NCI-H2107 (cell line): Measurements from ENCODE around the gene GPR27.

Experiments
- DNase-seq: peaks from one replicate; lab custom pipeline; 2025; lab: John Stamatoyannopoulos, UW

Gene GPR27

GRCh38 chr3:71733319-71733718 lies 20.3 kb upstream of the GPR27 start:
- DNase-seq: no peak

- DNase-seq: no peak
Observed at GRCh38 chr3:71734881-71735280, 18.8 kb upstream of the GPR27 start.

DNA sequence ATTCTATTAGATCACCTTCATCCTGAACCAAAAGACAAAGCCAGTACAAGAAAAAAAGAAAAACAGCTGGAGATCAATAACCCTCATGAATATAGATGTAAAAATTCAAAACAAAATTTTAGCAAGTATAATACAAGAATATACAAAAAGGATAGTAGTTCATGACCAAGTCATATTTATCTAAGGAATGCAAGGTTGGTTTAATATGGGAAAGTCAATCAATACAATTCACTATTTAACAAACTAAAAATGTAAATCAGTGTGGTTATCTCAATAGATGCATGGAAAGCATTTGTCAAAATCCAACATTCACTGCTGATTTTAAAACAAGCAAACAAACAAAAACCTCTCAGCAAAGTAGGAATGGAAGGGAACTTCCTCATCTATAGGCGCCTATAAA lies 11.0 kb upstream of the GPR27 start:
- DNase-seq: no peak

DNA sequence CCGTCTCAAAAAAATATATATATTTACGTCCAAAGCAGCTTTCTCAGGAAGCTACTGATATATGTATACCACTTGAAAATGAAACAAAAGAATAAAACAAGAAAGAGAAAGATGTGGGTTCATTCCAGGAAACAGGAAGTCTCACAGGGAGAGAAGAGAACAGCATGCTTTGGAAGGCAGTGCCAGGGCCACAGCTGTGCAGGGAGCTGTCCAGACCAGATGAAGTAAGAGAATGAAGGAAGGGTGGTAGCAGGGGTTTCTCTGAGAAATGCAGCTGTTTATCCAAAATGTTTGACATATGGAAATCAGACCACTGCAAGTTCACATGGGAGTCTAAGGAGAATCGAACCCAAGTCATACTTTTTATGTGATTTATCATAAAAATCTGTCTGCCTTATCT lies 8.9 kb upstream of the GPR27 start:
- DNase-seq: no peak

- DNase-seq: no peak
Observed at GRCh38 chr3:71751602-71752001, 2.1 kb upstream of the GPR27 start.

DNA sequence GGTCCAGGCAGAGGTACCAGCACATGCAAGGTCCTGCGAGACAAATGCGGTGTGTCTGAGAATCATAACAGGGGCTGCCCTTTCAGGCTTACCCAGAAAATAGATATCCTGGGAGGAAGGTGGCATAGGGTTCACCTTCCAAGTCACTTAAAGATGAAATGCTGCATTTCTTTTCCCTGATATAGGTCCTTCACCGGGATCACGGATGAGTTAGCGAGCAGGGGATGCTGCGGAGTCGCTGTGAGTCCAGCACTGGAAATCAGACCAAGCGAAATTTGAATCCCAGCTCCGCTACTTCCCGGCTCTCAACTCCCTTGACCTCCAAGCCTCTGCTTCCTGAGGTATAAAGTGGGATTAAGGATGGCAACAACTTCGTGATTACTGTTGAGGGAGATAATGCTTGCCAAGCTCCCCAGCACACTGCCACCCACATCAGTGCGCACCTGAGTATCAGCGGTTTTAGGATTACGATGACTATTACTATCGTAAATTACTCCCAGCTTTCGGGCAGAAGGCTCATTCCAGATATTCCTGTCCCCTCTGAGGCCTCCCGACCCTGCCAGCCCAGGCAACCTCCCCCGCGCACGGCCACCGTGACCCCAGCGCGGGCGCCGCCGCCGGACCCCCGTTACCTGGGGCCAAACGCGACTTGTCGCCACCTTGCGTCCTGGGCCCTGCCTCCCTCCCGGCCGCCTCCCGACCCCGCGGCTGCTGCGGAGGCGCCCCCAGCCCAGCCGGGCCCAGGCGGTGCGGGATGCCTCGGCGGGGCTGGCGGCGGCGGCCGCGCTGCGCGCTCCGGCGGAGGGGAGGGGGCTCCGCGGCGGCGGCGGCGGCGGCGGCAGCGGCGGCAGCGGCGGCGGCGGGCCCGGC lies 589 bp upstream of the GPR27 start:
- DNase-seq: no peak

DNA sequence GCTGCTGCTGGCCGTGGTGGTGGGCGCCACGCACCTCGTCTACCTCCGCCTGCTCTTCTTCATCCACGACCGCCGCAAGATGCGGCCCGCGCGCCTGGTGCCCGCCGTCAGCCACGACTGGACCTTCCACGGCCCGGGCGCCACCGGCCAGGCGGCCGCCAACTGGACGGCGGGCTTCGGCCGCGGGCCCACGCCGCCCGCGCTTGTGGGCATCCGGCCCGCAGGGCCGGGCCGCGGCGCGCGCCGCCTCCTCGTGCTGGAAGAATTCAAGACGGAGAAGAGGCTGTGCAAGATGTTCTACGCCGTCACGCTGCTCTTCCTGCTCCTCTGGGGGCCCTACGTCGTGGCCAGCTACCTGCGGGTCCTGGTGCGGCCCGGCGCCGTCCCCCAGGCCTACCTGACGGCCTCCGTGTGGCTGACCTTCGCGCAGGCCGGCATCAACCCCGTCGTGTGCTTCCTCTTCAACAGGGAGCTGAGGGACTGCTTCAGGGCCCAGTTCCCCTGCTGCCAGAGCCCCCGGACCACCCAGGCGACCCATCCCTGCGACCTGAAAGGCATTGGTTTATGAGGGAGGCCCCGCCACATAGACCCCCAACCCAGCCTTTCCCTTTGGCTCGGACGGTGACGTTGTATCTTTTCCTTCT lies 1.1 kb downstream of the GPR27 start:
- no peak for DNase-seq

GRCh38 chr3:71758091-71758490 lies 4.4 kb downstream of the GPR27 start:
- no peak for DNase-seq

DNA sequence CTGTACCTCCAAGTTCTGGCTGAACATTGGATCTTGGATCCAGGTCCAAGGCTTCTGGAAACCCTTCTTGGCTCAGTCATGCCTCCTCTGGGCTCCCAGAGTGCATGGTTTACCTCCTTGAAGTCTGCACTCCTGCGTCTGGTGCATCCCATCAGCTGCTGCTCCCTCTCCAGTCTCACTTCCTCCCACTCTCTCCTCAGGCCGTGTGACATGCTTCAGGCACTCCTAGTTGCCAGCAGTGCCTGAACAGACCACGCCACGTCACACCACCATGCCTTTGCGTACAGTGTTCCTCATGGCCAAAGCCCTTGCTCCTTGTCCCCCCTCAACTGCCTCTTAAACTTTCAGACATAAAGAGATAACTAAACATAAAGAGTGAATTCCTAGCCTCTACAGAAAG lies 5.7 kb downstream of the GPR27 start:
- DNase-seq: no peak

DNA sequence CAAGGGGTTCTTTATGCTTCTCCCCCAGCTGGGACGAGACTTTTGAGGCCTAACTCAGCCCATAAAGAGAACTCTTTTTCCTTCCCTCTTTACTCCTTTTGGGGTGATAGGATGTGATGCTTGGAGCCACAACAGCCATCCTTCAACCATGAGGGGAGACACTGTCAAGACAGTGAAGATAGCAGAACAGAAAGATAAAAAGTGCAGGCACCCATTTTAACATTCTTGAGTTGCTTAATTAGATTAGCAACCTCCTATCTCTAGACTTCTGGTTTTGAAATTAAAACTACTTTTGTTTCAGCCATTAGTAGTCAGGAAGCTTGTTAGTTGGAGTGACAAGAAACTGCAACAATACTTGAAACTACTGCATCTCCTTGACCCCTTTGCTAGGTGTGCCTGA lies 6.5 kb downstream of the GPR27 start:
- DNase-seq: no peak

DNA sequence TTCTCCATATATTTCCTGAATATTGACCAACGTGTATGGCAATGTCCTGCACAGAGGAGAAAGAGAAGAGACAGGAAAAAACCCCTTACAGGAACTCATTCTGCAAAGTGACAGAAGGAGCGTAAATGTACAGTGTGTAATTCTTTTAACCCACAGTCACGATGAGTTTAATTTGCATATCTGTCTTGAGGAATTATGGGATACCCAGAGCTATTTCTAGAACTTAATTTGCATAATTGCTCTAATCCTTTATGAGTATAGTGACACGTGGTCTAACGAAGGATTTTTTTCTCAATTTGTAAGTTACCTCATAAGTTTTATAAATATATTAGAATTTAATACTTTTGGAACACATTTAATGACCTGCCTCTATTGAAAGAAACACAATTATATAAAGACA lies 9.8 kb downstream of the GPR27 start:
- no peak for DNase-seq

DNA sequence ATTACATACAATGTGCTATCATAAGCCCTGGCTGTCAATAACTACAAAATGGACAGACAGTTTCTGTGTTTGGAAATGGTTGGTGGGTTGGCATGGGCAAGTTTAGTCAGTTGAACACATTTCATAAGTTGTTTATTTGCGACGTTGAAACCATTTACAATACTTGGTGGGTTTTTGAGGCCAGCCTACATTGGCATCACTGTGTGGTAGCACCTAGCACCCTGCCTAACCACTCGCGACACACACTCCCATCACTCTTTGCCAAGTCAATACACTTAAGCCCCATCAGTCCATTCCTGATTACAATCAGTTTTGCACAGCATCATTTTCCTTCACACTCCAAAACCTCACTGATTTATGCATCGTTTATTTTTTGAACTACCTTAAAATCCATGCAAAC lies 17.5 kb downstream of the GPR27 start:
- no peak for DNase-seq

GRCh38 chr3:71771884-71772283 lies 18.2 kb downstream of the GPR27 start:
- DNase-seq: no peak

DNA sequence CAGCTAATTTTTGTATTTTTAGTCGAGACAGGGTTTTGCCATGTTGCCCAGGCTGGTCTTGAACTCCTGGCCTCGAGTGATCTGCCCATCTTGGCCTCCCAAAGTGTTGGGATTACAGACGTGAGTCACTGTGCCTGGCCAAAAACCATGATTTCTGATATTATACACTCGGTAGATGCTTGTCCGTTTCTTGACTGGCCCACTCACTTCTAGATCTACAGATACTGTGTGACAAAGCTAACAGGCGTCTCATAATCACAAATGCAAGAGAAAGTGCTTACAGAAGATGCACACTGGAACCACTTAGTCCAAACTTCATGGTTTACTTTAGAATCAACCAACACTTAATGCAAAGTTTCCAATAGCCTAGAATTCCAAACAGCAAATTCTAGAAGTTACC lies 22.9 kb downstream of the GPR27 start:
- no peak for DNase-seq

DNA sequence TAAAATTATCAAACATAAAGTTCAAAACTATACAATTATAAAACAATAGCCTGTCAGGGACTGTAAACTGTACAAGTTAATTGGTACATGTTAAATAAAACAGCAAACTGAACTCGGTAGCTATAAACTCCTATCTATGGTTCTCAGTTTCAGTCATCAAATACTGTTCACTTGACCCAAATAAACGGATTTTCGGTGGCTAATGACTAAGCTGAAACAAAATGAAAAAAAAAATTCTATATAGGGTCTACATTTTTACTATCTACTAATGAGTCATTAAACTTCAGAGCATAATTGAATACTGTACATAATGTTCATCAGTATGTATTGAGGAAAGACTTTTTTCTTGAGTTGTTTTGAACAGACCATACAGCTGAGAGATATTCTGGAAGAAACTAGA lies 24.7 kb downstream of the GPR27 start:
- no peak for DNase-seq

GRCh38 chr3:71779674-71780377 lies 26.2 kb downstream of the GPR27 start:
- no peak for DNase-seq

DNA sequence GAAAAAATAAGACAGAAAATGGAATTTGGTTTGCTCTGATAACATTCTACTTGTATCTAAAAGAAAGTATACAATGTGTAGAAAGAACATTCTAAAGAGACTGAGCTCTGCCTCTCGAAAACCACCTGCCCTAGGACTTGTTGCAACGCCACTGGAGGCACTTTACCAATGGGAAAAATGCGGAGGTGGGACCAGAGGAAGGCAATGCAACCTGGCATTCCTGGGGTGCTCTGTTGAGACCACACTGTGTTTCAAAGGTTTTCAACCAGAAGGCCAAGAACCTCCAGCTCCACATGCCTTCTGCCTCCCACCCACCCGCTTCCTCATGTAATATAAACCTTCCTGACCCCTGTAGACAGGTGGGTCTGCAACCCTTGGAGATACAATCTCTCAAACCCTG lies 26.8 kb downstream of the GPR27 start:
- no peak for DNase-seq

GRCh38 chr3:71783152-71783551 lies 29.5 kb downstream of the GPR27 start:
- DNase-seq: no peak

GRCh38 chr3:71784201-71784913 lies 30.7 kb downstream of the GPR27 start:
- DNase-seq: no peak

- no peak for DNase-seq
Observed at GRCh38 chr3:71784914-71785531, 31.4 kb downstream of the GPR27 start, which contains the start of gene PROK2. TSS of gene PROK2 (minus strand) at chr3:71785148. CDS start at chr3:71785052, 96 bp downstream.

GRCh38 chr3:71785532-71786216 lies 32.0 kb downstream of the GPR27 start:
- no peak for DNase-seq
